Activated CD8-positive, alpha-beta memory T cell treated with anti-CD3 and anti-CD28 coated beads for 24 hours (primary cell): Measurements from ENCODE around the gene PPP6R2.
"Not testable (repeated sequence)": the region's sequence is repeated elsewhere in the genome, so short reads cannot be mapped to it uniquely, and the experiment has no call there.

Source experiments
- DNase-seq: peaks from one replicate; pipeline ENCODE4 v3.0.0-alpha.2; 2020

The PPP6R2 gene

DNA sequence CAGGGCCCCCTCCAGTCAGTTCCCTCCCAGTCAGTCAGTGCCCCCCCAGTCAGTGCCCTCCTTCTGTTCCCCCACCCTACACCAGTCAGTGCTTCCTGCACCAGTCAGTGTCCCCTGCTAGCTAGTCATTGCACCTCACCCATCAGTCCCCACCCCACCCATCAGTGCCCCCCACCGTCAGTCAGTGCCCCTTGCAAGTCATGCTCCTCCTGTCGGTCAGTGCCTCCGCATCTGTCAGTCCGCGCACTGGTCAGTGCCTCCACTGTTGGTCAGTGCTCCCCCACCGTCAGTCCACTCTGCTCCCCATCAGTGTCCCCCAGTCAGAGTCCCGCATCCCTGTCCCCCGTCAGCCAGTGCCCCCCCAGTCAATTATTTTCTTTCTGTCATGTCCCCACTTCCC is 3.3 kb downstream of the PPP6R2 start:
- DNase-seq: no peak

DNA sequence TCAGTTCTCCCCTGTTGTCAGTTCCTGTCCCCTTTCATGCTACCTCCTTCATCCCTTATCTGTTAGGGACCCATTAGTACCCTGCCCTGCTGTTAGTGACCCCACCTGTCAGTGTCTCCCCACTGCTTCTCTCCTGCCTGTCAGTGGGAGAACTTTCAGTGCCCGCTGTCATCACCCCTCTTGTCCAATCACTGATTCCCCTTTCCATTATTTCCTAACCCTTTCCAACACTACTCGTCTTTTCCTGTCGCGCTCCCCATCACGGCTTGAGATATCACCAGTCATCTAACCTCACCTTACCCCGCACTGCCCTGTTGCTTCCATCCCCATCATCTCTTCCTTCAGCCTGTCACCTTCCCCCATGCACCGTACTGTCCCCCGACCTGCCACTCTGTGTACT is 4.0 kb downstream of the PPP6R2 start:
- DNase-seq: no peak

DNA sequence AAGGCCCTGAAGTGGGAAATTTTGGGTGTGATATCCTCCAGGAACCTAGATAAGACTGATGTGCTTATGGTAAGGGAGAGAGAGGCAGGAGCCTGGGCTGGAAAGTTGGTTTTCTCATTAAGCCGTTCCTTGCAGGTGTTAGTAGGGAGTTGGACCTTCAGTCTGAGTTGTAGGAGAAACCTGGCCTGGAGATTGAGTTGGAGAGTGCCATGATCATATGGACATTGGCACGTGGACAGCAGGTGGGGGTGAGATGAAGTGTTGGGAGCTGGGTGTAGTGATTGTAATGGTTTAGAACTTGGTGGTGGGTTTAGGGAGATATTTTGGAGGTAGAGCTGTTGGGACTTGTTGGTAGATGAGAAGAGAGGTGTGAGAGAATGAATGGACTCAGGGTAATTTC is 4.9 kb downstream of the PPP6R2 start:
- DNase-seq: no peak

DNA sequence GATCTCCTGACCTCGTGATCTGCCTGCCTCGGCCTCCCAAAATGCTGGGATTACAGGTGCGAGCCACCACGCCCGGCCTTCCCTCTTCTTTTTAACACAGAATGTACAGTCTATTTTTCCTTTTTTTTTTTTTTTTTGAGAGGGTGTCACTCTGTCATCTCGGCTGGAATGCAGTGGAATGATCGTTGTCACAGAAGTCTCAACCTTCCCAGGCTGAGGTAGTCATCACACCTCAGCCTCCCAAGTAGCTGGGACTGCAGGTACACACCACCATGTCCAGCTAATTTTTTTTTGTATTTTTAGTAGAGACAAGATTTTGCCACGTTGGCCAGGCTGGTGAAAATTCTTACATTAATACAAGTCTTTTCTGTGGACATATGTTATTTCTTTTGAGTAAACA is 13.1 kb downstream of the PPP6R2 start:
- DNase-seq: no peak

DNA sequence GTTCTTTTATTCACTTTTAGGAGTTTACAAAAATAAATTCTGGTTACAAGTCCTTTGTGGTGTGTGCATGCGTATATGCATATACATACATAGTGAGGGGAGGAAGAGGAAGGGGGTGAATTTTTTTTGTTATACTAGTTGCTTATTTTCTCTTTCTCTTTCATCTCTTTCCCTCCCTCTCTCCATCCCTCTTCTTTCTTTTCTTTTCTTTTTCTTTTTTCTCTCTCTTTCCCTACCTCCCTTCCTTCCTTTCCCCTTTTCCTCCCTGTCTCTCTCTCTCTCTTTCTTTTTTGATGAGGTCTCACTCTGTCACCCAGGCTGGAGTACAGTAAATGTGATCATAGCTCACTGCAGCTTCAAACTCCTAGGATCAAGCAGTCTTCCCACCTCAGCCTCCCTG is 14.1 kb downstream of the PPP6R2 start:
- no peak for DNase-seq

DNA sequence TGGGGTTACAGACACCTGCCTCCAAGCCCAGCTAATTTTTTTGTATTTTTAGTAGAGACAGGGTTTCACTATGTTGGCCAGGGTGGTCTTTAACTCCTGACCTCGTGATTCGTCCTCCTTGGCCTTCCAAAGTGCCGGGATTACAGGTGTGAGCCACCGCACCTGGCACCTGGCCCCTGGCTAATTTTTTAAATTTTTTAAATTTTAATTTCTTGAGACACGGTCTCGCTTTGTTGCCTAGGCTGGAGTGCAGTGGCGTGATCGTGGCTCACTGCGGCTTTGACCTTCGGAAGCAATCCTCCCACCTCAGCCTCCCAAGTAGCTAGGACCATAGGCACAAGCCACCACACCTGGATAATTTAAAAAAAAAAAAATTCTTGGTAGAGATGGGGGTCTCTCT is 14.6 kb downstream of the PPP6R2 start:
- DNase-seq: no peak

DNA sequence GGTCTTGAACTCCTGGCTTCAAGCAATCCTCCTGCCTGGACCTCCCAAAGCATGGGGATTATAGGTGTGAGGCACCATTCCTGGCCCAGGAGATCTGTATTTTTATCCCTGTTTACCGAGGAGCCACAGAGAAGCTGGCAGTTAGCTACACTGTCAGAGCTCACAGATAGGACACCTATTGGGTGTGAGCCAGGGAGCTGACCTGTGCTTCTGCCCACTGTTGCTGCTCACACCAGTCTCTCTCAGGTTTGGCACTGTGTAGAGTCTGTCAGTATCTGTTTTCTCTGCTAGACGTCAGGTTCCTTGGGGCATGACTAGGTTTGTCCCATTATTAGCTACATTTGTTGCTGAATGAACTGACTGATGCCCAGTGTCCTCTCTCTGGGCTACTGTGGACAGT is 17.5 kb downstream of the PPP6R2 start:
- no peak for DNase-seq

DNA sequence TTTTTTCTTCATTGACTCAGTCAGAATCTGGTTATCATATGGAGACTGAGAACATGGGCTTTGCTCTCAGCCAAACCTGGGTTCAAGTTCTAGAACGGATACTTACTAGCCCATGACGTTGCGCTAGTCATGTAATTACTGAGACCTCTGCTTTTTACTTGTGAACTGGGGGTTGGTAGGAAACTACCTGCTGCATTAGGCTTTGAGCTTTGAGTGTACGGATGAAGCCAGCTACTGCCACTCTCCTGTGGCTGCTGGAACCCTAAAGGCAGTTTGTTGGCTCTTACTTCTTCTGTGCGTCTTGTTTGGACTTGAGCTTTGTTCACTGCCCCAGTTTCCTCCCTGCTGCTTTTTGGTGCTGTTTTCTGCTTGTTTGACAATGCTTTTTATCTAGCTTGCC is 18.1 kb downstream of the PPP6R2 start:
- no peak for DNase-seq

DNA sequence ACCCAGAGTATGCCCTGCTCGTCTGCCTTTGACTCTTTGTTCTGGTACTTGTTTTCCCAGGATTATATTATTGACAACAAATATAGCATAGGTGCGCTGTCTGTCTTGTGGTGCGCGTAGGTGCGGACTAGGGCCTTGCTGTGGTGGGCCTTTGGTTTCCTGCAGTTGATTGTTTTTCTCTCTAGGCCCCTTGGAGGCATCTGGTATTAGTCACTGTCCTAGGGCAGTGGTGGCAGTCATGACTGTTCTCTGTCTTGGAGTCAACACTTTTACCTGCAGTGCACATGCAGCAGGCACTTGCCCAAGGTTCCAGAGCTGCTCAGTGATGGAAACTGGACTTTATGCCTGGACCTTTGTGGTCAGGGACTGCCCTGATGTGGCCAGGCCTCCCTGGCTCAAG is 18.6 kb downstream of the PPP6R2 start:
- DNase-seq: peak; percentile 60

DNA sequence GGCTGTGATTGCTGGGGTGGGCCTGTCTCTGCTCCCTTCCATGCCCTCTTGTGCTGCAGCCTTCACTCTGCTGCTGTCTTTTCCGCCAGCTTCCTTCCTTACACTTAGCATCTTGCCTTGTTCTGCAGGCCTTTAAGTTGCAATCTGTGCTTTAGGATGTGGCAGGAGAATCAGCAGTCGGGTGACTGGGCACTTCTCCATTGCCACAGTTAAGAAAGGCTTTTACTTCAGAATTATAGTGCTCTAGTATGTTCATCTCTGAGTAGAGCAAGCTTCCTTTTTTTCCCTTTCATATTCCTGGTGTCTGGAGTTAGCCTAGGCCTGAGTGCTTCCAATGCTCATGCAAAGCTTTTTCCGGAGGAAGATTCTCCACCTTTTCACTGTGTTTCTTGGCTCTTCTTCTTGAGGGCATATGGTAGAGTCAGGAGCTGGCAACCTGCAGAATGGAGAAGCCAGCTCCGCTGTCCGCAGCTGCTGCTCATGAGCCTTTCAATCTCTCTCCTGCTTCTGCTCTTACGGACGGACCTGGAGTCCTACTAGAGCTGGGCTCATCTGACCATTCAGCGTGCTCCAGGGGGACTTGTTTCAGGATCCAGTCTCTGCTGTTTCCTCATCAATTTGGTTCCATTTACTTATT is 20.2 kb downstream of the PPP6R2 start:
- DNase-seq: no peak

DNA sequence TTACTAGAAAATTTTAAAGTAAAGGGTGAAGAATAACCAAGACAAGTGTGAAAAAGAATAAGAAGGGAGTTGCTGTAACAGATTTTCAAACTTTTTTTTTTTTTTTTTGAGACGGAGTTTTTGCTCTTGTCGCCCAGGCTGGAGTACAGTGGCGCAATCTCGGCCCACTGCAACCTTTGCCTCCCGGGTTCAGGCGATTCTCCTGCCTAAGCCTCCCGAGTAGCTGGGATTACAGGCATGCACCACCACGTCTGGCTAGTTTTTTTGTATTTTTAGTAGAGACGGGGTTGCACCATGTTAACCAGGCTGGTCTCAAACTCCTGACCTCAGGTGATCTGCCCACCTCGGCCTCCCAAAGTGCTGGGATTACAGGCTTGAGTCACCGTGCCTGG is 20.7 kb downstream of the PPP6R2 start:
- not testable (repeated sequence) for DNase-seq

DNA sequence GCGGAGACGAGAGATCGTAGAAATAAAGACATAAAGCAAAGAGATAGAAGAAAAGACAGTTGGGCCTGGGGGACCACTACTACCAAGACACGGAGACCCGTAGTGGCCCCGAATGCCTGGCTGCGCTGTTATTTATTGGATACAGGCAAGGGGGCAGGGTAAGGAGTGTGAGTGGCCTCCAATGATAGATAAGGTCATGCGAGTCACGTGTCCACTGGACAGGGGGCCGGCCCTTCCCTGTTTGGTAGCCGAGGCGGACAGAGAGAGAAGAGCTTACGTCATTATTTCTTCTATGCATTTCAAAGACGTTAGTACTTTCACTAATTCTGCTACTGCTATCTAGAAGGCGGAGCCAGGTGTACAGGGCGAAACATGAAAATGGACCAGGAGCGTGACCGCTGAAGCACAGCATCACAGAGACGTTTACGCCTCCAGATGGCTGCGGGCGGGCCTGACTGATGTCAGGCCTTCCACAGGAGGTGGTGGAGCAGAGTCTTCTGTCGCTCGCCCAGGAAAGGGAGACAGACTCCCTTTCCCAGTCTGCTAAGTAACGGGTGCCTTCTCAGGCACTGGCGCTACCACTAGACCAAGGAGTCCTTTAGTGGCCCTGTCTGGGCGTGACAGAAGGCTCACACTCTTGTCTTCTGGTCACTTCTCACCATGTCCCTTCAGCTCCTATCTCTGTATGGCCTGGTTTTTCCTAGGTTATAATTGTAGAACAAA is 24.8 kb downstream of the PPP6R2 start:
- no peak for DNase-seq

DNA sequence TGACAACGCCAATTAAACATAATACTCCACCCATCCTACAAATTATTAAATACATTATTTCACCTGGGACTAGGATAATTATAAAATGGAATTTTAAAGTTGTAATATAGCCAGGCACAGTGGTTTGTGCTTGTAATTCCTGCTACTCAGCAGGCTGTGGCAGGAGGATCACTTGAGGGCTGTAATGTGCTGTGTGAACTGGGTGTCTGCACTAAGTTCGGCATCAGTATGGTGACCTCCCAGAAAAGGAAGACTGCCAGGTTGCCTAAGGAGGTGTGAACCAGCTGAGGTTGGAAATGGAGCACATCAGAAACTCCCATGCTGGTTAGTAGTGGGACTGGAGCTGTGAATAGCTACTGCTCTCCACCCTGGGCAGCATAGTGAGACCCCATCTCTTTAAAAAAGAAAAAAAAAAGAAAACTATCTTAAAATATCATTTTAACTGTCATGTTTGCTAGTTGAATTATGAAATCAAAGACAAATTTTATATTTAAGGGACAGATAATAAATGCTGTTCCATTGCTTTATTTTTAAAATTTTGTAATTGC is 28.0 kb downstream of the PPP6R2 start:
- no peak for DNase-seq

DNA sequence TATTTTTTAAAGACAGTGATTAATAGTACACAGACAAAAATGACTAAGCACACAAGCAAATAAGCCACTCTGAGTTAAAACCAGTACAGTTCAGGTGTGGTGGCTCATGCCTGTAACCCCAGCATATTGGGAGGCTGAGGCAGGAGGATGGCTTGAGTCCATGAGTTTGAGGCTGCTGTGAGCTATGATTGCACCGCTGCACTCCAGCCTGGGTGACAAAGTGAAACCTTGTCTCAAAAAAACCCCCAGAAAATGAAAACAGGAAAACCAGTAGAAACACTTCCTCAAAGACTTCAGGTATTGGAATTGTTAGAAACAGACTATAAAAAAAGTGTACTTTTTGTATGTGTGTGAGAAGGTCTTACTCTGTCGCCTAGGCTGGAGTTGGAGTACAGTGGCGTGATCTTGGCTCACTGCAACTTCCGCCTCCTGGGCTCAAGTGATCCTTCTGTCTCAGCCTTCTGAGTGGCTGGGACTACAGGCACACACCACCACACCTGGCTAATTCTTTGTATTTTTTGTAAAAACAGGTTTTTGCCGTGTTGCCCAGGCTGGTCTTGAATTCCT is 33.0 kb downstream of the PPP6R2 start:
- no peak for DNase-seq

DNA sequence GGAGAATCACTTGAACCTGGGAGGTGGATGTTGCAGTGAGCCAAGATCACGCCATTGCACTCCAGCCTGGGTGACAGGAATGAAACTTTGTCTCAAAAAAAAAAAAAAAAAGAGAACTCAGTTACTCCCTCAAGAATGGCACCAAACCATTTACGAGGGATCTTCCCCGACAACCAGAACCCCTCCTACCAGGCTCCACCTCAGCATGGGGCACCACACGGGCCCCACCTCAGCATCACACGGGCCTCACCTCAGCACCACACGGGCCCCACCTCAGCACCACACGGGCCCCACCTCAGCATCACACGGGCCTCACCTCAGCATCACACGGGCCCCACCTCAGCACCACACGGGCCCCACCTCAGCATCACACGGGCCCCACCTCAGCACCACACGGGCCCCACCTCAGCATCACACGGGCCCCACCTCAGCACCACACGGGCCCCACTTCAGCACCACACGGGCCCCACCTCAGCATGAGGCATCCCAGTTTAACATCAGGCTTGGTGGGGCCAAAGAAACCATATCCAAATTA is 38.0 kb downstream of the PPP6R2 start:
- not testable (repeated sequence) for DNase-seq

DNA sequence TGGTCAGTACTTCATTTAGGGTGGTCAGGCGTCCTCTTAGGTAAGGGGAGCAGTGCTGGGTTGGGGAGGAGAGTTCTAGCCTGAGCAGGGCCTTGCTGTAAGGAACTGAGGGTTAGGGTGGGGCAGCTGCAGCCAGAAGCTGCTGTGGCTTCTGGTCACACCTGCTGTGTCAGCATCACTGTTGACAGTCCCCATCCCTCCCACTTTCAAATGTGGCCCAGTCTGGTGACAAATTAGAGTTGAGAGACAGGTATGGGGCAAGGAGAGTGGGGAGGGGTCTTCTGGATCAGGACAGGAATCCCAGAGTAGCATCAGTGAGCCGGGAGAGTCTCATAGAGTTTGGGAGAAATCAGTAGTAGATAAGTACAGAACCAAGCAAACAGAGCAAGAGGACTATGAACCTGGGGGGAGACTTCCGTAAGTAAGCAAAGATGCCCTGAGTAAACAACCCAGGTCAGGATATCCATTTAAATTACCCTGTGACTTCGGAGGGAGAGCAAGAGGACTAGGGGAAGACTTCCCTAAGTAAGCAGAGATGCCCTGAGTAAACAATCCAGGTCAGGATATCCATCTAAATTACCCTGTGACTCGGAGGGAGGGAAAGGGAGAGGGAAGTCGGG is 53.7 kb downstream of the PPP6R2 start:
- DNase-seq: no peak

DNA sequence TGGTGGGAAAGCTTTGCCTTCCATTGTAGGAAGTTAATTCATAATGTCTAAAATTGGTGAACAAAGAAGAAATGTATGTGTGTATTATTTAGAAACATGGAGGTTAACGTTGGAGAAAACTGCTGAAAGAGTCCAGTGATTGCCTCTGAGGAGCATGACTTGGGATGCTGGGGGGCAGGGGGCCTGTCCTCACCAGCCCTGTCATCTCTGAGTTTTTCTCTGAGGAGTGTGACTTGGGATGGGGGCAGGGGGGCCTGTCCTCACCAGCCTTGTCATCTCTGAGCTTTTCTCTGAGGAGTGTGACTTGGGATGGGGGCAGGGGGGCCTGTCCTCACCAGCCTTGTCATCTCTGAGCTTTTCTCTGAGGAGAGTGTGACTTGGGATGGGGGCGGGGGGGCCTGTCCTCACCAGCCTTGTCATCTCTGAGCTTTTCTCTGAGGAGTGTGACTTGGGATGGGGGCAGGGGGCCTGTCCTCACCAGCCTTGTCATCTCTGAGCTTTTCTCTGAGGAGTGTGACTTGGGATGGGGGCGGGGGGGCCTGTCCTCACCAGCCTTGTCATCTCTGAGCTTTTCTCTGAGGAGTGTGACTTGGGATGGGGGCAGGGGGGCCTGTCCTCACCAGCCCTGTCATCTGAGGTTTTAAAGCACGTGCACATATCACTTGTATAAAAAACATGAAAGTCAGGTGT is 54.4 kb downstream of the PPP6R2 start:
- not testable (repeated sequence) for DNase-seq

DNA sequence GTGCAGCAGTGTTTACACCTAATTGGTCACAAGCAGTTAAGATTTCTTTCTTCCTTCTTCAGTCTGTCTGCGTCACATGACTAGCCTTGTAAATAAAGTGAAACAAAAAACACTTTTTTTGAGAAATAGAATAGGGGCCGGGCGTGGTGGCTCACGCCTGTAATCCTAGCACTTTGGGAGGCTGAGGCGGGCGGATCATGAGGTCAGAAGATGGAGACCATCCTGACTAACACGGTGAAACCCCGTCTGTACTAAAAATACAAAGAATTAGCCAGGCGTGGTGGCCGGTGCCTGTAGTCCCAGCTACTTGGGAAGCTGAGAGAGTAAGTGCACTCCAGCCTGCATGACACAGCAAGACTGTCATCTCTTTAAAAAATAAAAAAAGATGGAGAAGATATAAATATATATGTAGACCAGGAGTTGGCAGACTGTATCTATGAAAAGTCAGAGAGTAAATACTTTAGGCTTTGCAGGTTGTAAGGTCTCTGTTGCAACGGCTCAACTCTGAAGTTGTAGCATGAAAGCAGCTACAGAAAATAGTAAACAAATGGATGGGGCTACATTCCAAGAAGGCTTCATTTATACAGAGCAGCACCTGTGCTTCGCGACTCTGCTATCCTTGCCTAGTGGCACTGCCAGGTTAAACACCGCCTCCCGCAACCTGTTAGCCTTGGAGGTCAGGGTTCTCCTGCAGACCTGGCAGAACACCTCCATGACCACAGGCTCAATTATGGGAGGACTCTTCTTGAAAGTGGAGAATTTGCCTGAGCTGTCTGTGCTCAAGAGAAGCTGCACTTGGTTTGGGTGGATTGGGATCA is 55.9 kb downstream of the PPP6R2 start:
- DNase-seq: no peak

DNA sequence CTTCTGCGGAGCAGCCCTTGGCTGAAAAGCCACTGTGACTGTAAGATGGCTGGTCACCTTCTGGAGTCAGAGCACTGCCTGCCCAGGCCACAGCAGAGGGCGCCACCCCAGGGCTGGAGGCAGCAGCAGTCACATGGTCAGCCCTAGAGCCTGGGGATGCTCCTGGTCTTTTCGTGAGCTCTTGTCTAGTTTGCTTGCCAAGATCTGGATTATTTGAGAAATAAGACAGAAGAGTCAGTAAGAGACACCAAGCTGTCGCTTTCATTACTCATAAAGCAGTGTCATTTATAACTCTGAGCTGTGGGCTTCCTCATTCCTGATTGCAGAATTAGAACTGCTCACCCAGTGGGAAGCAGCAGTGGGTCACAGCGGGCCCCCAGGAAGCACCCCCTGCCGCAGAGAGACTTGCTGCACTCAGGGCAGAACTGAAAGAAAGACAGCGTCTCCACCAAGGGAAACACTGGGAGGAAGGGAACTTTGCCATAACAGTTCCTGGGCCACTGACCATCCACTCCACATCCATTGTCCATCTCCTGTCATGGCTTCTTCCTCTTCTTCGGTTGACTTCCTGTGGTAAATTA is 56.7 kb downstream of the PPP6R2 start:
- no peak for DNase-seq

DNA sequence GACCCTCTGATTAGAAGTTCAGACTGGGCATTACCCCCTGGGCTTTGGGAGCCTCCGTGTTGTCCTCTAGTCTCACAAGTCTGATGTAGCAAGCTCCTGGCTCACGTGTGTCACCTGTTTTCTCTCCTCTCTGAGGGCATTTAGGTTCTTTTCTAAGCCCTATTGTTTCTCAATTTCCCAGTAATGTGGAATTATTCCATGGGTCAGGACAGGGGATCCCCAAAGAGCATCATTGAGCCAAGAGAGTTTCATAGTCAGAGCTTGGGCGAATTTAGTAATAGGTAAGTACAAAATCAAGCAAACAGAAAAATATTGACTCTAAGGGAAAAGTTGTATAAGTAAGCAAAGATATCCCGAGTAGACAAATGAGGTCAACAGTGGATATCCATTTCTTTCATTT is 57.3 kb downstream of the PPP6R2 start:
- DNase-seq: no peak

DNA sequence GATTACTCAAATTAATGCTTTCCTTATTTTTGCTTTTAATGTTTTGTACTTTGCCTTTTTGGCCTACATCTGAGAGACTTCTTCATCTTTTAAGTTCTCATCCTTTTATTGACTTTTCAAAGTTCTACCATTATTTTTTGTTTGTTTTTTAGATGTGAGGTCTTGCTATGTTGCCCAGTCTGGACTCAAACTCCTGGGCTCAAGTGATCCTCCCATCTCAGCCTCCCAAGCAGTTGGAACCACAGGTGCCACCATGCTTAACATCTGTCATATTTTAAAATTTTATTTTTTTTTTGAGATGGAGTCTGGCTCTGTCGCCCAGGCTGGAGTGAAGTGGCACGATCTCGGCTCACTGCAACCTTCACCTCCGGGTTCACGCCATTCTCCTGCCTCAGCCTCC is 57.8 kb downstream of the PPP6R2 start:
- no peak for DNase-seq

DNA sequence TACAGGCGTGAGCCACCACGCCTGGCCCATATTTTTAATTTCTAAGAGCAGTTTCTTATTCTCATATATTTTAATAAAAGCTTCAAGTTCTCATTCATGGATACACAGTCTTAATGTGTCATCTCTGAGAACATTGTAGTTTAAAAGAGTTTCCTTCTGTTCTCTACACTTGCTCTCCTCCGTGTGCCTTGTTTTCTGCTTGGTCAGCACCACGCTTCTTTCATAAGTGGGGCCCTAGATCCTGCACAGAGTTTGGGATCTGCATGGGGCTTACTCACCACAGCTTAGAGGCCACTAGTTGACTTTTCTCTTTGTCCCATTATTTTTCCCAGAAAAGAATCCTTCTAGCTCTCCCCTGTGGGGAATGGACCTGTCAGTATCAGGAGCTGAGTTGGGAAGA is 58.8 kb downstream of the PPP6R2 start:
- DNase-seq: no peak
